ENCODE data around the gene ERGIC2. TPM values are rescaled to one million over a fixed set of nuclear protein-coding genes. Genes with fewer than 3 reads are reported as not detected.

ERGIC2 gene
- total RNA-seq, 2 donors from 2014 or later, result 59.0 to 73.9 TPM

DNA sequence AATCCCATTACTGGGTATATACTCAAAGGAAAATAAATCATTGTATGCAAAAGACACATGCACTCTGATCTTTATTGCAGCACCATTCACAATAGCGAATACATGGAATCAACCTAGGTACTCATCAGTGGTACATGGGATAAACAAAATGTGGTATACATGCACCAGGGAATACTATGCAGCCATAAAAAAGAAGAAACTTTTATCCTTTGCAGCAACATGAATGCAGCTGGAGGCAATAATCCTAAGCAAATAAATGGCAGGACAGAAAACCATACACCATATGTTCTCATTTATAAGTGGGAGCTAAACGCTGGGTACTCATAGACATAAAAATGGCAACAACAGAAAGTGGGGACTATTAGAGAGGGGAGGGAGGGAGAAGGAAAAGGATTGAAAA, 15.9 kb downstream of the ERGIC2 start:
- Histone ChIP-seq H3K4me3 (no peak overlapping the region), H3K27me3 (no peaks in the 10 kb centered on the region), H3K27ac (no peak overlapping the region), H3K4me1 (no peaks in the 10 kb centered on the region), H3K9me3 (no peaks in the 10 kb centered on the region), H3K36me3 (peaks cover 39% of the 10 kb centered on the region)
- TF ChIP-seq, protein P1, sequence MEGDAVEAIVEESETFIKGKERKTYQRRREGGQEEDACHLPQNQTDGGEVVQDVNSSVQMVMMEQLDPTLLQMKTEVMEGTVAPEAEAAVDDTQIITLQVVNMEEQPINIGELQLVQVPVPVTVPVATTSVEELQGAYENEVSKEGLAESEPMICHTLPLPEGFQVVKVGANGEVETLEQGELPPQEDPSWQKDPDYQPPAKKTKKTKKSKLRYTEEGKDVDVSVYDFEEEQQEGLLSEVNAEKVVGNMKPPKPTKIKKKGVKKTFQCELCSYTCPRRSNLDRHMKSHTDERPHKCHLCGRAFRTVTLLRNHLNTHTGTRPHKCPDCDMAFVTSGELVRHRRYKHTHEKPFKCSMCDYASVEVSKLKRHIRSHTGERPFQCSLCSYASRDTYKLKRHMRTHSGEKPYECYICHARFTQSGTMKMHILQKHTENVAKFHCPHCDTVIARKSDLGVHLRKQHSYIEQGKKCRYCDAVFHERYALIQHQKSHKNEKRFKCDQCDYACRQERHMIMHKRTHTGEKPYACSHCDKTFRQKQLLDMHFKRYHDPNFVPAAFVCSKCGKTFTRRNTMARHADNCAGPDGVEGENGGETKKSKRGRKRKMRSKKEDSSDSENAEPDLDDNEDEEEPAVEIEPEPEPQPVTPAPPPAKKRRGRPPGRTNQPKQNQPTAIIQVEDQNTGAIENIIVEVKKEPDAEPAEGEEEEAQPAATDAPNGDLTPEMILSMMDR (IDR thresholded peaks at IDR 0.05), result no peak
- no peak for DNase-seq (ENCODE audit: low spot score)

DNA sequence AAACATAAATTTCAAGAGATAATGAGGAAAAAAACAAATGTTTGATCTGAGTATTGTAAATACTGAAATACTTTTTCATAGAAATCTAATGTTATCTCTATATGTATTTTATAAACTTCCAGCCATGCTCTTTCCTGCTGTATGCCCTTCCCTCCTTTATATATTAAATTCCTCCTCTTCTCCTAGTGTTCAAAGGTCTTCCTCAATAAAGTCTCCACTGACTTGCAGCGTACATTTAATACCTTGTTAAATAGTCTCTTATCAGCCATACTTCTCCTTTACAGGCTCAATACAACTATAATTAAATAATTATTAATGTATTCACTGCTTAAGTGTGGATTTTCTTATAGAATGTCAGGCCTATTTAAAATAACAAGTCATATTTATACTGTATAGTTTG, 26.0 kb downstream of the ERGIC2 start:
- TF ChIP-seq, protein P1 (IDR thresholded peaks at IDR 0.05), result no peak
- no peak for DNase-seq (ENCODE audit: low spot score)
- Histone ChIP-seq H3K4me1 (no peaks in the 10 kb centered on the region), H3K36me3 (peaks cover 25% of the 10 kb centered on the region), H3K9me3 (no peaks in the 10 kb centered on the region), H3K27me3 (no peaks in the 10 kb centered on the region), H3K4me3 (no peak overlapping the region), H3K27ac (no peak overlapping the region)

DNA sequence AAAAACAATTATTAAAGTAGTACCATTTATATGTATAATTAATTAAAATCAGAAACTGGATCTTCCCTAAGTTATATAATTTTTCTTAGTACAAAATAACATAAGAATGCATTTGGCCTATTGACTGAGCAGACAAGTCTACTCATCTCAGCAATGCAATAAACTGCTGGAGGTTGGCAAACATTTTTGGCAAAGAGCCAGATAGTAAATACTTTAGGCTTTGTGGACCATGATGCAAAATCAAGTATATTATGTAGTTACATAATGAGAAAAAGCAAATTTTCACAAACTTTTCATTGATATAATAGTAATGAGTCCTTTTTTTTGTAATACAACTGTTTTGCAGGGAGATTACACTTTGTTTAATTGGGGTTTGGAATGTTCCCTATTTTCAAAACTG, 30.9 kb downstream of the ERGIC2 start:
- Histone ChIP-seq H3K4me3 (no peak overlapping the region), H3K4me1 (no peaks in the 10 kb centered on the region), H3K27me3 (no peaks in the 10 kb centered on the region), H3K36me3 (peaks cover 25% of the 10 kb centered on the region), H3K27ac (no peak overlapping the region), H3K9me3 (no peaks in the 10 kb centered on the region)
- no peak for DNase-seq (ENCODE audit: low spot score)
- TF ChIP-seq, protein P1 (IDR thresholded peaks at IDR 0.05), result no peak

DNA sequence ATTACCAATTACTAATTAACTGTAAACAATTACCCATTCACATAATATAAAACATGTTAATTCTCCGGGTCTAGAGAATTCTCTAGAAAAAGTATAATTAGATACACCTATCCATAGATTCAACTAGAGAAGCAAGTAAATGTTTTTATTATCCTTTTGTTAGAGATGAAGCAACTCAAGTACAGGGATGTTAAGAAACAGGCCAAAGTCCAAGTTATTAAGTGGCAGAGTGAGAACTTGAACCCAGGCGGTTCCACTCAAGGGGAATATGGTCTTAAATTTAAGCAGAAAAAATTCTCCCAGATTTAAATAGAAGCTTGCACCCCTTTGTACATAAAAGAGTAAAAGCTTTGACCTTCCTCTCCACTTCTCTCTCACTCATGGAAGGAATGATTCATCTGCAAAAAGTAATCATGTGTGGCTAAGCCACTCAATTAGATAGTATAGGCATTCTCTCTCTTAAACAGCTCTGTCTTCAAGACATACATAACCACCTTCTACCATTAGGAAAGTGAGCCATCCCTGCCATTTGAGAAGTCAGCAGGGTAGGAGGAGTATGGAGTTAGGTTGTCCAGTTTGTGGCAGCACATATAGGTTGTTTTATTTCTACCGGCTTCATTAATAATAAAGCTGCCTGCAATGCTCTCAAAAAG, 34.1 kb downstream of the ERGIC2 start:
- TF ChIP-seq, protein P1 (IDR thresholded peaks at IDR 0.05), result no peak
- H3K36me3 ChIP-seq, result peaks cover 24% of the 10 kb centered on the region

DNA sequence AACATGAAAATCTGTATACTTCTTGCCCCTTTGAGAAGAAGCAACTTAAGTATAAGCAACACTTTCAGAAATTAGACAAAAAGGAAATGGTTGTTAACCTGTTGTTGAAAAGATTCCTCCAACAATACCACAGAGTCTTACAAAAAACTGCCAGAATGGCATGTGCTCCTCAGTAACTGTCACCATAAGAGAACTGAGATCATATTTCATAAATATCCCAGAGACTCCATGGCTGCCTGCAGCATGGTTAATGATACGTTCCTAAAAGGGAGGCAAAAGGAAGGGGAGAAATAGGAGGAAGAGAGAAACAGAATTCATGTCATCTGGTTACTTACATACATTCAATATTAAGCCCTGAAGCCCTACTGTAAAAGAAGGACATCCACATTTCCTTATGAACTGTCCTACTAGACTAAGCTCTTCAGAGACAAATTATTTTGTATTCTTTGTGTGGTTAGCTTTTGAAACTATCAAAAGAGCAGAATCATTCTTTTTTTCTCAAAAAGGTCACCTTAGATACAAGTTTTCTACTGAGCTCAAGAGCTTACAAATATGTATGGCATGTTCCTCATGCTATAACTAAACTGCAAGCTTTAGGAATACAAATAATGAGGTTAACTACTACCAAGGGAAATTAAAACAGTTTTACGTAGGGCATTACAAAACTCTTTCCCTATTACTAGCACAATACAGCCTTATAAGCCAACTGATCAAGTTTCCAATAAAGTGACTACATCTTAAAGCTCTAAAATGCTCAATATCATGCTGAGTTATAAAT, 37.8 kb downstream of the ERGIC2 start:
- TF ChIP-seq, protein P1 (IDR thresholded peaks at IDR 0.05), result no peak
- no peak for DNase-seq (ENCODE audit: low spot score)
- Histone ChIP-seq H3K4me3 (no peak overlapping the region), H3K4me1 (no peaks in the 10 kb centered on the region), H3K9me3 (no peaks in the 10 kb centered on the region), H3K27ac (peak overlapping the region in 1 of 2 donors; percentile 60), H3K27me3 (no peaks in the 10 kb centered on the region), H3K36me3 (peaks cover 35% of the 10 kb centered on the region)

More for the DNA sequence above, 34.1 kb downstream of the ERGIC2 start:
- Histone ChIP-seq H3K9me3 (no peaks in the 10 kb centered on the region), H3K4me1 (no peaks in the 10 kb centered on the region), H3K27me3 (no peaks in the 10 kb centered on the region), H3K4me3 (no peak overlapping the region), H3K27ac (no peak overlapping the region)
- DNase-seq (ENCODE audit: low spot score), result no peak

Data from right atrium auricular region (tissue), 2 donors.